IMR-90 (cell line): ENCODE measurements around the gene TIAM2.

Experiments used
- BHLHE40 ChIP-seq: fragments of 150-350 bp; IDR thresholded peaks from 2 replicates; pipeline ENCODE4 v1.6.1; 2016; ENCODE audit warnings: mild to moderate bottlenecking, low read depth, low read length
- CEBPB ChIP-seq: IDR thresholded peaks from 2 replicates; pipeline ENCODE4 v1.6.1; 2012; ENCODE audit warnings: low read depth, low read length, improper control_type of control experiment
- CHD1 ChIP-seq: IDR thresholded peaks from 2 replicates; pipeline ENCODE4 v1.6.1; 2012; ENCODE audit warnings: low read depth, low read length, improper control_type of control experiment
- CTCF ChIP-seq: conservative IDR thresholded peaks from 2 replicates; pipeline ENCODE4 v1.5.1; 2012; ENCODE audit warnings: mild to moderate bottlenecking, low read depth, low read length, improper control_type of control experiment
- MAFK ChIP-seq: IDR thresholded peaks from 2 replicates; pipeline ENCODE4 v1.6.1; 2012; ENCODE audit warnings: low read depth, low read length, improper control_type of control experiment
- MAZ ChIP-seq: IDR thresholded peaks from 2 replicates; pipeline ENCODE4 v1.6.1; 2012; ENCODE audit warnings: low read depth, mild to moderate bottlenecking, low read length, improper control_type of control experiment, moderate library complexity, borderline replicate concordance
- MXI1 ChIP-seq: IDR thresholded peaks from 2 replicates; pipeline ENCODE4 v1.6.1; 2012; ENCODE audit warnings: low read depth, mild to moderate bottlenecking, low read length, moderate library complexity, borderline replicate concordance
- POLR2A ChIP-seq: IDR thresholded peaks from 2 replicates; pipeline ENCODE4 v1.6.1; 2012; ENCODE audit warnings: mild to moderate bottlenecking, low read depth, low read length
- RAD21 ChIP-seq: IDR thresholded peaks from 2 replicates; pipeline ENCODE4 v1.6.1; 2012; ENCODE audit warnings: low read length, improper control_type of control experiment
- RCOR1 ChIP-seq: IDR thresholded peaks from 2 replicates; pipeline ENCODE4 v1.6.1; 2012; ENCODE audit warnings: mild to moderate bottlenecking, low read length, improper control_type of control experiment; ENCODE audit not compliant: insufficient replicate concordance
- RFX5 ChIP-seq: IDR thresholded peaks from 2 replicates; pipeline ENCODE4 v1.8.0; 2012; ENCODE audit warnings: low read depth, mild to moderate bottlenecking, low read length, moderate library complexity
- SMC3 ChIP-seq: fragments of 150-350 bp; IDR thresholded peaks from 2 replicates; pipeline ENCODE4 v1.6.1; 2016; ENCODE audit warnings: low read depth, mild to moderate bottlenecking, antibody characterized with exemption, low read length, moderate library complexity
- TF ChIP-seq, protein P1 (sequence below): fragments of 150-350 bp; IDR thresholded peaks from 2 replicates; pipeline ENCODE4 v1.6.1; 2017; ENCODE audit warnings: mild to moderate bottlenecking, antibody characterized with exemption, low read length, low read depth
- TF ChIP-seq, protein P2 (sequence below): fragments of 150-350 bp; IDR thresholded peaks from 2 replicates; pipeline ENCODE4 v1.6.1; 2016; ENCODE audit warnings: low read depth, mild to moderate bottlenecking, low read length, moderate library complexity, borderline replicate concordance

DNA sequence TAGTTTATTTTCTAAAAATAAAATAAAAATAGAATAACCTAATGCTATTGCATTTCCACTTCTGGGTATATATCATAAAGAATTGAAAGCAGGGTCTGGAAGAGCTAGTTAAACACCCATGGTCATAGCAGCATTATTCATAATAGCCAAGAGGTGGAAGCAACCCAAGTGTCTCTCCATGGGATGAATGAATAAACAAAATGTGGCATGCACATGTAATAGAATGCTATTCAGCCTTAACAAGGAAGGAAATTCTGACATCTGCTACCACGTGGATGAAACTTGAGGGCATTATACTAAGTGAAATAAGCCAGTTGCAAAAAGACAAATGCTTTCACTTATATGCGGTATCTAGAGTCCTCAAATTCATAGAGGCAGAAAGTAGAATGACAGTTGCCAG lies 130.8 kb downstream of the TIAM2 start:
- TF ChIP-seq CTCF (no peak), MAZ (no peak), RCOR1 (no peak), SMC3 (no peak), RAD21 (no peak), MXI1 (peak; percentile 75; the same call in 1 of the 2 replicates), CEBPB (no peak), POLR2A (no peak), RFX5 (no peak), BHLHE40 (no peak), MAFK (no peak), CHD1 (no peak)
- TF ChIP-seq, protein P1, sequence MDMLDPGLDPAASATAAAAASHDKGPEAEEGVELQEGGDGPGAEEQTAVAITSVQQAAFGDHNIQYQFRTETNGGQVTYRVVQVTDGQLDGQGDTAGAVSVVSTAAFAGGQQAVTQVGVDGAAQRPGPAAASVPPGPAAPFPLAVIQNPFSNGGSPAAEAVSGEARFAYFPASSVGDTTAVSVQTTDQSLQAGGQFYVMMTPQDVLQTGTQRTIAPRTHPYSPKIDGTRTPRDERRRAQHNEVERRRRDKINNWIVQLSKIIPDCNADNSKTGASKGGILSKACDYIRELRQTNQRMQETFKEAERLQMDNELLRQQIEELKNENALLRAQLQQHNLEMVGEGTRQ: no peak
- TF ChIP-seq, protein P2, sequence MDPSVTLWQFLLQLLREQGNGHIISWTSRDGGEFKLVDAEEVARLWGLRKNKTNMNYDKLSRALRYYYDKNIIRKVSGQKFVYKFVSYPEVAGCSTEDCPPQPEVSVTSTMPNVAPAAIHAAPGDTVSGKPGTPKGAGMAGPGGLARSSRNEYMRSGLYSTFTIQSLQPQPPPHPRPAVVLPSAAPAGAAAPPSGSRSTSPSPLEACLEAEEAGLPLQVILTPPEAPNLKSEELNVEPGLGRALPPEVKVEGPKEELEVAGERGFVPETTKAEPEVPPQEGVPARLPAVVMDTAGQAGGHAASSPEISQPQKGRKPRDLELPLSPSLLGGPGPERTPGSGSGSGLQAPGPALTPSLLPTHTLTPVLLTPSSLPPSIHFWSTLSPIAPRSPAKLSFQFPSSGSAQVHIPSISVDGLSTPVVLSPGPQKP: no peak
